K562 (cell line): ENCODE measurements around the gene HK1. TPM values are rescaled to one million over a fixed set of nuclear protein-coding genes. Genes with fewer than 3 reads are reported as not detected.

ENCODE experiments used
- CHD4 ChIP-seq: fragments of 200-600 bp; sonication (generic); IDR thresholded peaks from 3 replicates; pipeline ENCODE4 v1.6.1; 2012; ENCODE audit warnings: low read depth, mild to moderate bottlenecking, mixed read lengths, low read length, inconsistent platforms; ENCODE audit not compliant: insufficient read depth, insufficient replicate concordance, poor library complexity, severe bottlenecking
- CTCFL ChIP-seq: IDR thresholded peaks from 2 replicates; pipeline ENCODE4 v1.6.1; 2011; ENCODE audit warnings: borderline replicate concordance, low read depth, mild to moderate bottlenecking, moderate library complexity, low read length; ENCODE audit not compliant: insufficient read depth, poor library complexity, severe bottlenecking
- HMGXB4 ChIP-seq: sonication (generic); formaldehyde crosslinking; IDR thresholded peaks from 2 replicates; pipeline ENCODE4 v1.8.1; 2023; ENCODE audit warnings: mild to moderate bottlenecking, missing genetic modification reagents
- KLF10 ChIP-seq: fragments of 250-450 bp; sonication (Bioruptor Pico); IDR thresholded peaks from 2 replicates; pipeline ENCODE4 v1.6.1; 2021; ENCODE audit warnings: matching md5 sums
- NFRKB ChIP-seq: fragments of 450-650 bp; IDR thresholded peaks from 2 replicates; pipeline ENCODE4 v1.6.1; 2016; ENCODE audit warnings: low read depth
- SMARCE1 ChIP-seq: fragments of 450-650 bp; IDR thresholded peaks from 2 replicates; pipeline ENCODE4 v1.7.1; 2016; ENCODE audit warnings: mild to moderate bottlenecking
- SMC3 ChIP-seq: conservative IDR thresholded peaks from 2 replicates; pipeline ENCODE4 v1.6.1; 2011; ENCODE audit warnings: low read depth, low read length, improper control_type of control experiment; ENCODE audit not compliant: insufficient read depth
- SRSF9 ChIP-seq: fragments of 200-400 bp; formaldehyde crosslinking; IDR thresholded peaks from 2 replicates; pipeline ENCODE4 v1.6.1; 2017; ENCODE audit warnings: low read depth, low read length, borderline replicate concordance
- ZBTB12 ChIP-seq: fragments of 250-450 bp; sonication (Bioruptor Pico); IDR thresholded peaks from 2 replicates; pipeline ENCODE4 v1.4.0; 2020
- ZBTB40 ChIP-seq, 2 experiments: fragments of 450-650 bp in 1 of 2; sonication (generic) in 1 of 2; formaldehyde crosslinking in 1 of 2; IDR thresholded peaks; 2 replicates each; pipeline versions ENCODE4 v1.7.1 to v1.9.0; 2016 to 2022; ENCODE audit warnings: inconsistent platforms in 1 of 2, mild to moderate bottlenecking in 1 of 2, missing genetic modification reagents in 1 of 2
- polyA plus RNA-seq, 8 experiments: library from polyadenylated mRNA; depleted of rRNA in 4 of 8; stranded (reverse) in 5 of 8; unstranded in 3 of 8; fragments of >200 nt; fragmentation: Nextera tagmentation in 2 of 8; fragmentation: Illumina TruSeq in 1 of 8; extraction: Ambion mirVana in 2 of 8; extraction: Trizol in 1 of 8; gene quantifications; 2 replicates each; pipeline versions ENCODE4 v1.2.1 to v1.2.3, GENCODE V29; 2011 to 2014; ENCODE audit warnings: inconsistent platforms in 1 of 8, missing spikeins in 1 of 8
- total RNA-seq, 7 experiments: library from RNA; depleted of rRNA in 6 of 7; stranded (reverse); fragments of >200 nt in 6 of 7; fragmentation: Illumina TruSeq in 2 of 7; extraction: Trizol in 2 of 7; gene quantifications; 2 replicates each; pipeline versions ENCODE4 v1.2.1 to v1.2.3, GENCODE V29; 2011 to 2021; ENCODE audit warnings: low replicate concordance in 1 of 7
- TF ChIP-seq, protein P1 (sequence below): fragments of 250-450 bp; sonication (Bioruptor Pico); IDR thresholded peaks from 2 replicates; pipeline ENCODE4 v1.8.0; 2022; ENCODE audit warnings: inconsistent platforms, mild to moderate bottlenecking, moderate library complexity, borderline replicate concordance

The HK1 gene
- total and polyA plus RNA-seq, 9 of the 15 experiments (the other 6 are each of a cell fraction or from before 2014, with no cell fraction given): 29.2 to 444 (median 193) TPM

GRCh38 chr10:69410487-69410886, 132.2 kb downstream of the HK1 start (continued):
- TF ChIP-seq CTCFL: no peak
- TF ChIP-seq ZBTB40 (IDR thresholded peaks at IDR 0.05): no peak
- no peak for TF ChIP-seq ZBTB40 (CRISPR knock-in tag; IDR thresholded peaks at IDR 0.05)
- TF ChIP-seq SMC3: no peak
- TF ChIP-seq SRSF9: no peak
- no peak for TF ChIP-seq HMGXB4 (CRISPR knock-in tag)
- no peak for TF ChIP-seq NFRKB
- TF ChIP-seq, protein P1, sequence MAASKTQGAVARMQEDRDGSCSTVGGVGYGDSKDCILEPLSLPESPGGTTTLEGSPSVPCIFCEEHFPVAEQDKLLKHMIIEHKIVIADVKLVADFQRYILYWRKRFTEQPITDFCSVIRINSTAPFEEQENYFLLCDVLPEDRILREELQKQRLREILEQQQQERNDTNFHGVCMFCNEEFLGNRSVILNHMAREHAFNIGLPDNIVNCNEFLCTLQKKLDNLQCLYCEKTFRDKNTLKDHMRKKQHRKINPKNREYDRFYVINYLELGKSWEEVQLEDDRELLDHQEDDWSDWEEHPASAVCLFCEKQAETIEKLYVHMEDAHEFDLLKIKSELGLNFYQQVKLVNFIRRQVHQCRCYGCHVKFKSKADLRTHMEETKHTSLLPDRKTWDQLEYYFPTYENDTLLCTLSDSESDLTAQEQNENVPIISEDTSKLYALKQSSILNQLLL (CRISPR knock-in tag): no peak
- no peak for TF ChIP-seq CHD4
- TF ChIP-seq KLF10 (CRISPR knock-in tag): no peak
- no peak for TF ChIP-seq SMARCE1
- peak; percentile 57; the same call in 1 of the 2 replicates for TF ChIP-seq ZBTB12 (CRISPR knock-in tag)
